OCI-LY1 (cell line): ENCODE data around the gene GLP2R.

ENCODE experiments used
- EZH2 ChIP-seq: fragments of 200-600 bp; sonication (generic), shearing (Covaris generic); IDR thresholded peaks from 2 replicates; pipeline ENCODE4 v1.8.0; 2017; ENCODE audit warnings: borderline replicate concordance, mixed run types, mild to moderate bottlenecking, antibody characterized with exemption, low read length, moderate library complexity, mixed read lengths
- TF ChIP-seq, protein P1 (sequence below): fragments of 200-600 bp; sonication (generic), shearing (Covaris generic); IDR thresholded peaks from 2 replicates; pipeline ENCODE4 v1.5.1; 2017; ENCODE audit warnings: mild to moderate bottlenecking, antibody characterized with exemption, low read length, moderate library complexity, mixed read lengths

DNA sequence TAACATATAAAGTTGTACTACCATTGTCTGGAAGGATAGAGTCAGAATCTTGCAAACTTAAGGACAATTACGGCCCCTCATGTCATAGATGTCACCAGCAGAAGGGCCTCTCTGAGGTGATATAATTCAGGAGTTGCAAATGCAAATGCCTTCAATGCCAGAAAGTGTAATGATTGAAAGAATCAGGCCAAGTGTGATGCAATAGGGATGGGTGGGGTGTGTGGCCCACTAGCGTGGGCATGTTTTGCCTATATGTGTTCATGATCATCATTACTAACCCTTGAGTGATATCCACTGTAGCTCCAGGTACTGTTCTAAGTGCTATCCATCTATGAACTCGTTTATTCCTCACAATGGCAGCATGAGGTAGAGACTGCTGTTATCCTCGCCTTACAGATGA, 35.4 kb upstream of the GLP2R start:
- TF ChIP-seq, protein P1, sequence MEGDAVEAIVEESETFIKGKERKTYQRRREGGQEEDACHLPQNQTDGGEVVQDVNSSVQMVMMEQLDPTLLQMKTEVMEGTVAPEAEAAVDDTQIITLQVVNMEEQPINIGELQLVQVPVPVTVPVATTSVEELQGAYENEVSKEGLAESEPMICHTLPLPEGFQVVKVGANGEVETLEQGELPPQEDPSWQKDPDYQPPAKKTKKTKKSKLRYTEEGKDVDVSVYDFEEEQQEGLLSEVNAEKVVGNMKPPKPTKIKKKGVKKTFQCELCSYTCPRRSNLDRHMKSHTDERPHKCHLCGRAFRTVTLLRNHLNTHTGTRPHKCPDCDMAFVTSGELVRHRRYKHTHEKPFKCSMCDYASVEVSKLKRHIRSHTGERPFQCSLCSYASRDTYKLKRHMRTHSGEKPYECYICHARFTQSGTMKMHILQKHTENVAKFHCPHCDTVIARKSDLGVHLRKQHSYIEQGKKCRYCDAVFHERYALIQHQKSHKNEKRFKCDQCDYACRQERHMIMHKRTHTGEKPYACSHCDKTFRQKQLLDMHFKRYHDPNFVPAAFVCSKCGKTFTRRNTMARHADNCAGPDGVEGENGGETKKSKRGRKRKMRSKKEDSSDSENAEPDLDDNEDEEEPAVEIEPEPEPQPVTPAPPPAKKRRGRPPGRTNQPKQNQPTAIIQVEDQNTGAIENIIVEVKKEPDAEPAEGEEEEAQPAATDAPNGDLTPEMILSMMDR, result no peak
- no peak for TF ChIP-seq EZH2
